Mesenchymal stem cell (in vitro differentiated cells and primary cell): ENCODE measurements around the gene MIEN1.
"Not testable (repeated sequence)": the region's sequence is repeated elsewhere in the genome, so short reads cannot be mapped to it uniquely, and the experiment has no call there.

Source experiments
- DNase-seq: peaks from one replicate; pipeline ENCODE4 v3.0.0-alpha.2; 2013
- H2AFZ ChIP-seq: one replicate; pipeline ENCODE4 v1.6.1; 2013; ENCODE audit warnings: low read depth, mild to moderate bottlenecking, control low read depth, inconsistent platforms, low read length, moderate library complexity
- H2AK5ac ChIP-seq: 2 replicates; pipeline ENCODE4 v1.6.1; 2013; ENCODE audit warnings: low read length, moderate library complexity, mild to moderate bottlenecking, inconsistent platforms; ENCODE audit not compliant: severe bottlenecking
- H2BK120ac ChIP-seq: one replicate; pipeline ENCODE4 v1.6.1; 2013; ENCODE audit warnings: low read depth, mild to moderate bottlenecking, inconsistent platforms, low read length, moderate library complexity
- H2BK12ac ChIP-seq, 2 experiments: one replicate each; pipeline ENCODE4 v1.6.1; 2013; ENCODE audit warnings: inconsistent platforms in 2 of 2, low read length in 2 of 2, mild to moderate bottlenecking in 2 of 2, moderate library complexity in 2 of 2, control low read depth in 1 of 2
- H2BK15ac ChIP-seq: one replicate; pipeline ENCODE4 v1.6.1; 2013; ENCODE audit warnings: mild to moderate bottlenecking, low read depth, inconsistent platforms; ENCODE audit not compliant: poor library complexity, severe bottlenecking
- H2BK5ac ChIP-seq: 2 replicates; pipeline ENCODE4 v1.6.1; 2013; ENCODE audit warnings: low read depth, mild to moderate bottlenecking, low read length, control low read depth, inconsistent platforms; ENCODE audit not compliant: poor library complexity, severe bottlenecking
- H3K14ac ChIP-seq, 2 experiments: one replicate each; pipeline ENCODE4 v1.6.1; 2013; ENCODE audit warnings: inconsistent platforms in 2 of 2, low read length in 2 of 2, control low read depth in 1 of 2, mild to moderate bottlenecking in 1 of 2, moderate library complexity in 1 of 2
- H3K18ac ChIP-seq, 2 experiments: one replicate each; pipeline ENCODE4 v1.6.1; 2013; ENCODE audit warnings: inconsistent platforms in 2 of 2, low read length in 2 of 2, control low read depth in 1 of 2, low read depth in 1 of 2, mild to moderate bottlenecking in 1 of 2
- H3K23ac ChIP-seq, 2 experiments: one replicate each; pipeline ENCODE4 v1.6.1; 2013; ENCODE audit warnings: inconsistent platforms in 2 of 2, low read length in 2 of 2, mild to moderate bottlenecking in 2 of 2, moderate library complexity in 2 of 2, control low read depth in 1 of 2
- H3K27ac ChIP-seq: 2 replicates; pipeline ENCODE4 v1.5.1; 2013; ENCODE audit warnings: mild to moderate bottlenecking, moderate library complexity, low read length, control low read depth, inconsistent platforms; ENCODE audit not compliant: poor library complexity, severe bottlenecking
- H3K27me3 ChIP-seq, 2 experiments: 2 replicates each; pipeline versions ENCODE4 v1.6.1 to v1.7.0; 2013; ENCODE audit warnings: low read length in 2 of 2, mild to moderate bottlenecking in 2 of 2, moderate library complexity in 2 of 2, control low read depth in 1 of 2, inconsistent platforms in 1 of 2; ENCODE audit not compliant: control insufficient read depth in 1 of 2, insufficient read depth in 1 of 2
- H3K36me3 ChIP-seq, 2 experiments: 2 replicates each; pipeline versions ENCODE4 v1.6.1 to v1.7.0; 2013; ENCODE audit warnings: low read length in 2 of 2, control low read depth in 1 of 2, inconsistent platforms in 1 of 2, low read depth in 1 of 2, mild to moderate bottlenecking in 1 of 2; ENCODE audit not compliant: insufficient read depth in 2 of 2, control insufficient read depth in 1 of 2
- H3K4ac ChIP-seq, 2 experiments: one replicate each; pipeline ENCODE4 v1.6.1; 2013; ENCODE audit warnings: inconsistent platforms in 2 of 2, low read length in 2 of 2, mild to moderate bottlenecking in 2 of 2, moderate library complexity in 2 of 2, control low read depth in 1 of 2, low read depth in 1 of 2
- H3K4me1 ChIP-seq: 2 replicates; pipeline ENCODE4 v1.6.1; 2013; ENCODE audit warnings: low read depth, low read length, control low read depth; ENCODE audit not compliant: control insufficient read depth, insufficient read depth
- H3K4me2 ChIP-seq: 2 replicates; pipeline ENCODE4 v1.6.1; 2013; ENCODE audit warnings: low read length, mild to moderate bottlenecking, inconsistent platforms; ENCODE audit not compliant: poor library complexity, severe bottlenecking
- H3K4me3 ChIP-seq, 2 experiments: 2 replicates each; pipeline versions ENCODE4 v1.5.1 to v1.7.0; 2013; ENCODE audit warnings: low read length in 2 of 2, mild to moderate bottlenecking in 2 of 2, control low read depth in 1 of 2, low read depth in 1 of 2; ENCODE audit not compliant: insufficient read depth in 1 of 2
- H3K79me1 ChIP-seq: replicated peaks from 2 replicates; pipeline ENCODE4 v1.6.1; 2013; ENCODE audit warnings: mild to moderate bottlenecking, control low read depth, low read length, inconsistent platforms; ENCODE audit not compliant: poor library complexity, severe bottlenecking
- H3K9ac ChIP-seq: 2 replicates; pipeline ENCODE4 v1.7.0; 2013; ENCODE audit warnings: mild to moderate bottlenecking, low read length, moderate library complexity
- H3K9me3 ChIP-seq: 2 replicates; pipeline ENCODE4 v1.7.0; 2013; ENCODE audit warnings: mild to moderate bottlenecking, low read length; ENCODE audit not compliant: control insufficient read depth
- H4K8ac ChIP-seq: one replicate; pipeline ENCODE4 v1.6.1; 2013; ENCODE audit warnings: inconsistent platforms, mild to moderate bottlenecking, low read length, moderate library complexity
- H4K91ac ChIP-seq: one replicate; pipeline ENCODE4 v1.6.1; 2013; ENCODE audit warnings: mild to moderate bottlenecking, low read length, inconsistent platforms
- WGBS: methylation state at CpG from one replicate; pipeline ENCODE4 v1.1.7; 2013; ENCODE audit warnings: mixed read lengths; 5-methylcytosine and 5-hydroxymethylcytosine counted together

The MIEN1 gene

DNA sequence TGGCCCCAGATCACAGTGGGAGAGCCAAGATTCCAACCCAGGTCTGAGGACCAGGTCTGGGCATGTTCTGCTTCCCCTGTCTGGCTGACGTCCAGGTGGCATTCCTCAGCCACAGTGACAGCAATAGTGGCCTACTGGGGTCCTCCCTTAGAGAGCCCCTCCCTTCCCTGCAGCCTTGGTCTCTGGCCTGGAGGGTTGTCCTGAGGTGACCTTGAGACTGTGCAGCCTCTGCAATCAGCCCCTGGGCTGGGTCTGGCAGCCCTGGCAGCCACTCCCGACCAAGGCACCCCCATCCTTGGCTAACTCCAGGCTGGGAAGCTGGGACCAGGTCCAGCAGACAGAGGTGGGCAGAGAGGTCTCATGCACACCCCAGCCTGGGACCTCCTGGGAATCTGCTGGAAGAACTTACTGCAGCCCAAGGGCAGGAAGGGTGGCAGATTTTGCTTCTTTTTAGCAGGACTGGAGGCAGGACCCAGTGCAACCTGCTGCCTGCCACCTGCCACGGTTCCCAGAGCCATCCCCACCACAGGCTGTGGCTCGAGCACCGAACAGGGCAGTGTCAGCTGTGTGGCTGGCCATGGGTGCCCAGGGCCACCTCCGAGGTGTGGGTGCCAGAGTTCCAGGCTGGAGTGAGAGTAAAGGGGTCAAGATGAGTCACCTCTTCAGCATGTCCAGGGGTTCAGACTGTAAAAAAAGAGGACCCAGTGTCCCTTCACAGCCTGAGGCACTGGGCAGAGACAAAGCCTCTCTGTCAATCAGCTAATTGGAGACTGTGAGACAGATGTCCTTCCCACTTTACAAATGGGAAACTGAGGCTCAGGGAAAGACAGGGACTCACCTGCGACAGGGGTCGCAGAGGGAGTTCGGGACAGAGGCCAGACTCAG lies 20.0 kb upstream of the MIEN1 start:
- H3K18ac ChIP-seq: no peak overlapping the region
- peaks cover 34% of the 10 kb centered on the region for H3K4me1 ChIP-seq
- H2BK12ac ChIP-seq: no peak overlapping the region
- no peak overlapping the region for H3K27ac ChIP-seq
- WGBS: 83% methylated on average over 9 of the region's 9 CpGs
- no peak overlapping the region for H2BK5ac ChIP-seq
- no peak overlapping the region for H3K4me3 ChIP-seq
- no peak overlapping the region for H4K8ac ChIP-seq
- H3K9me3 ChIP-seq: no peaks in the 10 kb centered on the region
- peak overlapping the region; percentile 78 for H2AK5ac ChIP-seq
- no peak overlapping the region for H2BK120ac ChIP-seq
- H3K79me1 ChIP-seq: no peaks in the 10 kb centered on the region
- peak overlapping the region in 1 of 2 experiments; percentile 18 for H3K4ac ChIP-seq
- H2AFZ ChIP-seq: no peak overlapping the region
- H3K23ac ChIP-seq: no peak overlapping the region
- no peak overlapping the region for H3K14ac ChIP-seq
- H3K4me2 ChIP-seq: no peak overlapping the region
- H4K91ac ChIP-seq: no peak overlapping the region
- H3K9ac ChIP-seq: no peak overlapping the region
- DNase-seq: no peak
- H3K36me3 ChIP-seq: peaks cover 0 to 25% of the 10 kb centered on the region in 2 experiments
- H2BK15ac ChIP-seq: no peak overlapping the region
- peaks cover 0 to 3% of the 10 kb centered on the region in 2 experiments for H3K27me3 ChIP-seq

GRCh38 chr17:39748444-39749034 lies 18.2 kb upstream of the MIEN1 start:
- not testable (repeated sequence) for H2AK5ac ChIP-seq, H3K79me1 ChIP-seq, H4K8ac ChIP-seq, H2BK15ac ChIP-seq, H3K27me3 ChIP-seq, H2BK12ac ChIP-seq, H3K9me3 ChIP-seq, H3K4me2 ChIP-seq, H3K4me3 ChIP-seq, H3K14ac ChIP-seq, H4K91ac ChIP-seq, H3K4ac ChIP-seq, H3K9ac ChIP-seq, H2AFZ ChIP-seq, H3K23ac ChIP-seq, H2BK5ac ChIP-seq, DNase-seq, H3K18ac ChIP-seq, H2BK120ac ChIP-seq, H3K27ac ChIP-seq
- peaks cover 0 to 43% of the 10 kb centered on the region in 2 experiments for H3K36me3 ChIP-seq
- H3K4me1 ChIP-seq: peaks cover 21% of the 10 kb centered on the region
- 95% methylated on average over 5 of the region's 8 CpGs for WGBS

GRCh38 chr17:39747745-39748144 lies 17.4 kb upstream of the MIEN1 start:
- H3K36me3 ChIP-seq: peaks cover 0 to 51% of the 10 kb centered on the region in 2 experiments
- no peak overlapping the region for H4K8ac ChIP-seq
- 92% methylated on average over 4 of the region's 4 CpGs for WGBS
- no peak overlapping the region for H3K4me2 ChIP-seq
- H4K91ac ChIP-seq: no peak overlapping the region
- no peak overlapping the region for H3K9ac ChIP-seq
- no peak overlapping the region for H2AFZ ChIP-seq
- H3K4ac ChIP-seq: no peak overlapping the region
- H3K9me3 ChIP-seq: no peaks in the 10 kb centered on the region
- DNase-seq: no peak
- peaks cover 8% of the 10 kb centered on the region for H3K79me1 ChIP-seq
- no peak overlapping the region for H3K23ac ChIP-seq
- H2BK5ac ChIP-seq: no peak overlapping the region
- peaks cover 0 to 6% of the 10 kb centered on the region in 2 experiments for H3K27me3 ChIP-seq
- H2AK5ac ChIP-seq: no peak overlapping the region
- no peak overlapping the region for H2BK15ac ChIP-seq
- no peak overlapping the region for H3K4me3 ChIP-seq
- peaks cover 18% of the 10 kb centered on the region for H3K4me1 ChIP-seq
- H3K27ac ChIP-seq: no peak overlapping the region
- H3K14ac ChIP-seq: no peak overlapping the region
- H3K18ac ChIP-seq: no peak overlapping the region
- H2BK12ac ChIP-seq: no peak overlapping the region
- H2BK120ac ChIP-seq: no peak overlapping the region

- H3K79me1 ChIP-seq: peaks cover 13% of the 10 kb centered on the region
- H2BK5ac ChIP-seq: no peak overlapping the region
- no peak overlapping the region for H3K4me3 ChIP-seq
- no peak overlapping the region for H4K91ac ChIP-seq
- peaks cover 0 to 6% of the 10 kb centered on the region in 2 experiments for H3K27me3 ChIP-seq
- H4K8ac ChIP-seq: no peak overlapping the region
- no peak overlapping the region for H3K23ac ChIP-seq
- no peak overlapping the region for H3K14ac ChIP-seq
- no peak overlapping the region for H2BK15ac ChIP-seq
- H3K9ac ChIP-seq: no peak overlapping the region
- no peak overlapping the region for H3K18ac ChIP-seq
- H2AFZ ChIP-seq: no peak overlapping the region
- H2BK120ac ChIP-seq: no peak overlapping the region
- no peak overlapping the region for H3K4ac ChIP-seq
- peaks cover 0 to 60% of the 10 kb centered on the region in 2 experiments for H3K36me3 ChIP-seq
- H3K4me1 ChIP-seq: peaks cover 16% of the 10 kb centered on the region
- WGBS: 87% methylated on average over 7 of the region's 7 CpGs
- no peak for DNase-seq
- H3K4me2 ChIP-seq: no peak overlapping the region
- no peak overlapping the region for H3K27ac ChIP-seq
- no peak overlapping the region for H2BK12ac ChIP-seq
- no peaks in the 10 kb centered on the region for H3K9me3 ChIP-seq
- no peak overlapping the region for H2AK5ac ChIP-seq
Measured at GRCh38 chr17:39746145-39746461, 15.8 kb upstream of the MIEN1 start.
